Stomach (tissue), 4 donors: ENCODE measurements around the gene TRPM3.

Source experiments
- CTCF ChIP-seq, 7 experiments: fragments of 450-650 bp in 4 of 7; fragments of 200-600 bp in 3 of 7; sonication (generic) in 3 of 7; IDR thresholded peaks; one replicate each; pipeline ENCODE4 v1.5.1; 2016 to 2019; ENCODE audit warnings: antibody characterized with exemption in 7 of 7, control low read depth in 2 of 7, mild to moderate bottlenecking in 1 of 7
- POLR2A ChIP-seq, 4 donors: fragments of 450-650 bp; IDR thresholded peaks; one replicate each; pipeline ENCODE4 v1.6.1; 2016; ENCODE audit warnings: antibody characterized with exemption in 4 of 4, control low read depth in 2 of 4, mild to moderate bottlenecking in 1 of 4, moderate library complexity in 1 of 4

GRCh38 chr9:70940605-70941004 lies 180.8 kb downstream of the TRPM3 start:
- no peak for TF ChIP-seq CTCF (IDR thresholded peaks at IDR 0.05)
- TF ChIP-seq POLR2A (IDR thresholded peaks at IDR 0.05): no peak
